ENCODE measurements around the gene RDH11.

RDH11 gene

GRCh38 chr14:67701492-67701891, 5.9 kb upstream of the RDH11 start, which contains the start of gene RDH12:
TSS of gene RDH12 (plus strand) at chr14:67701886. CDS start at chr14:67722643, 20,757 bp downstream.
- DNase-seq, result peak; percentile 9

GRCh38 chr14:67698179-67698578, 2.6 kb upstream of the RDH11 start:
- DNase-seq, result no peak

GRCh38 chr14:67697006-67697405, 1.4 kb upstream of the RDH11 start:
- DNase-seq, result no peak

- peak; percentile 42 for DNase-seq
These were observed 672 bp downstream of the RDH11 start for GRCh38 chr14:67694791-67695393.

- DNase-seq, result no peak
These were observed 5.6 kb downstream of the RDH11 start for GRCh38 chr14:67690011-67690410.

- DNase-seq, result no peak
These were observed 11.7 kb downstream of the RDH11 start for GRCh38 chr14:67683842-67684241.

- DNase-seq, result peak; percentile 88
These were observed 14.6 kb downstream of the RDH11 start for GRCh38 chr14:67680941-67681340.

GRCh38 chr14:67680121-67680602, 15.4 kb downstream of the RDH11 start:
- peak; percentile 97 for DNase-seq

GRCh38 chr14:67679006-67679405, 16.6 kb downstream of the RDH11 start:
- DNase-seq, result no peak

GRCh38 chr14:67675219-67675582, 20.4 kb downstream of the RDH11 start:
- no peak for DNase-seq

GRCh38 chr14:67674480-67675218, 20.9 kb downstream of the RDH11 start, which contains the start of gene VTI1B:
TSS of gene VTI1B (minus strand) at chr14:67674632. CDS start at chr14:67674489, 143 bp downstream.
- DNase-seq, result peak; percentile 64

GRCh38 chr14:67674139-67674479, 21.5 kb downstream of the RDH11 start:
- peak; percentile 10 for DNase-seq

- DNase-seq, result no peak
These were observed 22.1 kb downstream of the RDH11 start for GRCh38 chr14:67673451-67673850.

GRCh38 chr14:67668559-67668958, 27.0 kb downstream of the RDH11 start:
- no peak for DNase-seq

- DNase-seq, result peak; percentile 54
These were observed 28.7 kb downstream of the RDH11 start for GRCh38 chr14:67666750-67667449.

- DNase-seq, result no peak
These were observed 29.7 kb downstream of the RDH11 start for GRCh38 chr14:67665868-67666267.

- peak; percentile 29 for DNase-seq
These were observed 31.9 kb downstream of the RDH11 start for GRCh38 chr14:67663633-67664032.

GRCh38 chr14:67653651-67654280, 41.8 kb downstream of the RDH11 start:
- no peak for DNase-seq

- DNase-seq, result no peak
These were observed 43.4 kb downstream of the RDH11 start for GRCh38 chr14:67652189-67652588.

- DNase-seq, result no peak
These were observed 44.9 kb downstream of the RDH11 start for GRCh38 chr14:67650694-67651093.

- DNase-seq, result no peak
These were observed 45.4 kb downstream of the RDH11 start for GRCh38 chr14:67650151-67650550.

GRCh38 chr14:67646131-67646530, 49.4 kb downstream of the RDH11 start:
- no peak for DNase-seq

GRCh38 chr14:67645414-67645813, 50.1 kb downstream of the RDH11 start:
- DNase-seq, result no peak
